Left ventricle myocardium superior (tissue), 1 donor: ENCODE data around the gene RIC8A. TPM values are rescaled to one million over a fixed set of nuclear protein-coding genes. Genes with fewer than 3 reads are reported as not detected.
"Not testable (repeated sequence)": the region's sequence is repeated elsewhere in the genome, so short reads cannot be mapped to it uniquely, and the experiment has no call there.

ENCODE experiments used
- ATAC-seq: fragments of 200-7000 bp; cut with Tn5 transposase; one replicate; pipeline ENCODE4 v1.9.1; 2020; ENCODE audit warnings: mild to moderate bottlenecking, moderate library complexity
- DNase-seq: peaks from one replicate; pipeline ENCODE4 v3.0.0-alpha.2; 2020
- intact Hi-C: fragments of 100-400 bp; cut with micrococcal nuclease; formaldehyde crosslinking; loops from one replicate; pipeline ENCODE4 v1.11.0; 2022
- total RNA-seq: library from RNA; stranded (reverse); fragmentation: NEBNext Ultra II Directional; extraction: Animal tissue kit (Norgen Biotek cat#: 25700); gene quantifications from one replicate; pipeline ENCODE4 v1.2.1, GENCODE V29; 2021
- donor health status: DM: no; HTN: yes; CAD: no; lungs with severe emphysema.

RIC8A gene
- total RNA-seq, 1 donor from 2014 or later = 60.3 TPM

- ATAC-seq (peak; percentile 89), DNase-seq (peak; percentile 88)
- intact Hi-C loops = no loop called here
Measured at GRCh38 chr11:235997-236773, 28.7 kb downstream of the RIC8A start, which contains the start of gene SIRT3. Gene SIRT3, minus strand, starts transcription at chr11:236342. Its CDS starts 14 bp downstream, at chr11:236328.

GRCh38 chr11:236774-237767, 29.6 kb downstream of the RIC8A start, which contains the start of gene PSMD13:
Gene PSMD13, plus strand, starts transcription at chr11:236976. Its CDS starts 74 bp downstream, at chr11:237050.
- peak; percentile 91 for ATAC-seq
- intact Hi-C loops = no loop called here
- peak; percentile 93 for DNase-seq

GRCh38 chr11:238346-238745, 30.8 kb downstream of the RIC8A start:
- intact Hi-C loops, DNase-seq, ATAC-seq: not testable (repeated sequence)

GRCh38 chr11:240315-240714, 32.8 kb downstream of the RIC8A start:
- DNase-seq = no peak
- intact Hi-C loops = no loop called here
- ATAC-seq = no peak

GRCh38 chr11:241634-242033, 34.1 kb downstream of the RIC8A start:
- intact Hi-C loops = no loop called here
- no peak for DNase-seq
- peak; percentile 76 for ATAC-seq

- intact Hi-C loops = no loop called here
- DNase-seq (no peak), ATAC-seq (no peak)
Measured at GRCh38 chr11:244376-244775, 36.9 kb downstream of the RIC8A start.

- intact Hi-C loops = no loop called here
- DNase-seq (no peak), ATAC-seq (no peak)
Measured at GRCh38 chr11:249062-249461, 41.6 kb downstream of the RIC8A start.

GRCh38 chr11:250274-250673, 42.8 kb downstream of the RIC8A start:
- intact Hi-C loops = no loop called here
- ATAC-seq (no peak), DNase-seq (no peak)

GRCh38 chr11:250740-251299, 43.3 kb downstream of the RIC8A start:
- ATAC-seq (peak; percentile 72), DNase-seq (peak; percentile 57)
- intact Hi-C loops = no loop called here

- intact Hi-C loops = no loop called here
- no peak for ATAC-seq
- DNase-seq = no peak
Measured at GRCh38 chr11:251550-251949, 44.0 kb downstream of the RIC8A start.

GRCh38 chr11:252666-253065, 45.2 kb downstream of the RIC8A start:
- ATAC-seq (no peak), DNase-seq (no peak)
- intact Hi-C loops = no loop called here

GRCh38 chr11:253160-253885, 45.8 kb downstream of the RIC8A start:
- no peak for DNase-seq
- ATAC-seq = no peak

GRCh38 chr11:253886-254270, 46.4 kb downstream of the RIC8A start:
- intact Hi-C loops = no loop called here
- ATAC-seq (no peak), DNase-seq (no peak)

More at GRCh38 chr11:253160-253885, 45.8 kb downstream of the RIC8A start:
- intact Hi-C loops = no loop called here

GRCh38 chr11:255176-255575, 47.7 kb downstream of the RIC8A start:
- DNase-seq = no peak
- no peak for ATAC-seq
- intact Hi-C loops = no loop called here

- DNase-seq (no peak), ATAC-seq (no peak)
- intact Hi-C loops = no loop called here
Measured at GRCh38 chr11:255816-256215, 48.3 kb downstream of the RIC8A start.

GRCh38 chr11:256952-257737, 49.6 kb downstream of the RIC8A start:
- DNase-seq (no peak), ATAC-seq (no peak)
- intact Hi-C loops = no loop called here

GRCh38 chr11:257766-258493, 50.4 kb downstream of the RIC8A start:
- DNase-seq (no peak), ATAC-seq (no peak)
- intact Hi-C loops = no loop called here

GRCh38 chr11:259413-259812, 51.9 kb downstream of the RIC8A start:
- intact Hi-C loops = no loop called here
- no peak for DNase-seq
- ATAC-seq = no peak
